ENCODE measurements around the gene IL31.

DNA sequence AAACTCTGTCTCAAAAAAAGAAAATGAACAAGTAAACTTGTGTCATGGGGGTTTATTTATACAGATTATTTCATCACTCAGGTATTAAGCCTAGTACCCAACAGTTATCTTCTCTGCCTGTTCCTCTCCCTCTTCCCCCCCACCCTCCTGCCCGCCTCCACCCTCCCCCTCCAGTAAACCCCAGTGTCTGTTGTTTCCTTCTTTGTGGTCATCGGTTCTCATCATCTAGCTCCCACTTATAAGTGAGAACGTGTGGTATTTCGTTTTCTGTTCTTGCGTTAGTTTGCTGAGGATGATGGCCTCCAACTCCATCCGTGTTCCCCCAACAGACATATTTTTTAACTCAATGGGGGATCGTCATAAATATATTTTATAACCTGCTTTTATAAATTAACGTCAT lies 12.3 kb downstream of the IL31 start:
- TF ChIP-seq, protein P1, sequence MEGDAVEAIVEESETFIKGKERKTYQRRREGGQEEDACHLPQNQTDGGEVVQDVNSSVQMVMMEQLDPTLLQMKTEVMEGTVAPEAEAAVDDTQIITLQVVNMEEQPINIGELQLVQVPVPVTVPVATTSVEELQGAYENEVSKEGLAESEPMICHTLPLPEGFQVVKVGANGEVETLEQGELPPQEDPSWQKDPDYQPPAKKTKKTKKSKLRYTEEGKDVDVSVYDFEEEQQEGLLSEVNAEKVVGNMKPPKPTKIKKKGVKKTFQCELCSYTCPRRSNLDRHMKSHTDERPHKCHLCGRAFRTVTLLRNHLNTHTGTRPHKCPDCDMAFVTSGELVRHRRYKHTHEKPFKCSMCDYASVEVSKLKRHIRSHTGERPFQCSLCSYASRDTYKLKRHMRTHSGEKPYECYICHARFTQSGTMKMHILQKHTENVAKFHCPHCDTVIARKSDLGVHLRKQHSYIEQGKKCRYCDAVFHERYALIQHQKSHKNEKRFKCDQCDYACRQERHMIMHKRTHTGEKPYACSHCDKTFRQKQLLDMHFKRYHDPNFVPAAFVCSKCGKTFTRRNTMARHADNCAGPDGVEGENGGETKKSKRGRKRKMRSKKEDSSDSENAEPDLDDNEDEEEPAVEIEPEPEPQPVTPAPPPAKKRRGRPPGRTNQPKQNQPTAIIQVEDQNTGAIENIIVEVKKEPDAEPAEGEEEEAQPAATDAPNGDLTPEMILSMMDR (IDR thresholded peaks at IDR 0.05) = no peak
- TF ChIP-seq POLR2A (IDR thresholded peaks at IDR 0.05) = no peak
